Subcutaneous adipose tissue (tissue), 4 donors: ENCODE data around the gene CHN2. TPM values are rescaled to one million over a fixed set of nuclear protein-coding genes. Genes with fewer than 3 reads are reported as not detected.

Experiments
- total RNA-seq, 4 donors: library from RNA; depleted of rRNA; stranded (reverse); fragments of >200 nt; gene quantifications; one replicate each; pipeline ENCODE4 v1.1.0, GENCODE V29; 2016
- TF ChIP-seq, protein P1 (sequence below): fragments of 450-650 bp; IDR thresholded peaks from one replicate; pipeline ENCODE4 v1.5.1; 2016; ENCODE audit warnings: low read depth, mild to moderate bottlenecking, control low read depth, antibody characterized with exemption, moderate library complexity

Gene CHN2
- total RNA-seq, 4 donors from 2014 or later = 10.0 to 19.4 (median 13.8) TPM

GRCh38 chr7:29256693-29257002, 62.1 kb downstream of the CHN2 start:
- TF ChIP-seq, protein P1, sequence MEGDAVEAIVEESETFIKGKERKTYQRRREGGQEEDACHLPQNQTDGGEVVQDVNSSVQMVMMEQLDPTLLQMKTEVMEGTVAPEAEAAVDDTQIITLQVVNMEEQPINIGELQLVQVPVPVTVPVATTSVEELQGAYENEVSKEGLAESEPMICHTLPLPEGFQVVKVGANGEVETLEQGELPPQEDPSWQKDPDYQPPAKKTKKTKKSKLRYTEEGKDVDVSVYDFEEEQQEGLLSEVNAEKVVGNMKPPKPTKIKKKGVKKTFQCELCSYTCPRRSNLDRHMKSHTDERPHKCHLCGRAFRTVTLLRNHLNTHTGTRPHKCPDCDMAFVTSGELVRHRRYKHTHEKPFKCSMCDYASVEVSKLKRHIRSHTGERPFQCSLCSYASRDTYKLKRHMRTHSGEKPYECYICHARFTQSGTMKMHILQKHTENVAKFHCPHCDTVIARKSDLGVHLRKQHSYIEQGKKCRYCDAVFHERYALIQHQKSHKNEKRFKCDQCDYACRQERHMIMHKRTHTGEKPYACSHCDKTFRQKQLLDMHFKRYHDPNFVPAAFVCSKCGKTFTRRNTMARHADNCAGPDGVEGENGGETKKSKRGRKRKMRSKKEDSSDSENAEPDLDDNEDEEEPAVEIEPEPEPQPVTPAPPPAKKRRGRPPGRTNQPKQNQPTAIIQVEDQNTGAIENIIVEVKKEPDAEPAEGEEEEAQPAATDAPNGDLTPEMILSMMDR = no peak

DNA sequence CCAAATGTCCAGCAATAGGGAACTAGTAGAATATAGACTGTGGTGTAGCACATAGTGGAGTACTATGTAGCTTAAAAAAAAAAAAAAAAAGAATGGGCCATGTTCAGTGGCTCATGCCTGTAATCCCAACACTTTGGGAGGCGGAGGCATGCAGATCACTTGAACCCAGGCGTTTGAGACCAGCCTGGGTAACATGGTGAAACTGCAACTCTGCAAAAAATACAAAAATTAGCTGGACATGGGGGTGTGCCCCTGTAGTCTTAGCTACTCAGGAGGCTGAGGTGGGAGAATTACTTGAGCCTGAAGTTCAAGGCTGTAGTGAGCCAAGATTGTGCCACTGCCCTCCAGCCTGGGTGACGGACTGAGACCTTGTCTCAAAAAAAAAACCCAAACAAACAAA, 64.4 kb downstream of the CHN2 start:
- TF ChIP-seq, protein P1 = no peak

GRCh38 chr7:29262191-29262917, 67.8 kb downstream of the CHN2 start:
- TF ChIP-seq, protein P1 = no peak

- TF ChIP-seq, protein P1 = no peak
Measured at GRCh38 chr7:29265208-29265923, 70.8 kb downstream of the CHN2 start.

DNA sequence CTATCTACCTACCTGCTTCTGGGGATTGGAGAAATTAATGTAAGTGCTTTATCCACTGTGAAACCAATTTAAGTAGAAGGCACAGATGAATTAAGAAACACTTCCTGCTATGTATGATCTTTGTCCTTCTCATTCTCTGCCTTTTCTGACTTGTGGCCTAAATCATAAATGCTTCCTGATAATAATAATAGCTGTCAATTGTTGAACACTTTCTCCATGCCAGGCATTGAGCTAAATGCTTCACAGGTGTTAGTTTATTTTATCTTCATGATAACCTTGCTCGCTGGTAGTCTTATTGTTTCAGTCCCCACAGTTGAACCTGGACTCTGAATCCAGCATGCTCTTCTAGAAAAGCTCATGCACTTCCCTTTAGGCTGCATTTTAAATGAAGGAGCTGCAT, 75.4 kb downstream of the CHN2 start:
- TF ChIP-seq, protein P1 = no peak

DNA sequence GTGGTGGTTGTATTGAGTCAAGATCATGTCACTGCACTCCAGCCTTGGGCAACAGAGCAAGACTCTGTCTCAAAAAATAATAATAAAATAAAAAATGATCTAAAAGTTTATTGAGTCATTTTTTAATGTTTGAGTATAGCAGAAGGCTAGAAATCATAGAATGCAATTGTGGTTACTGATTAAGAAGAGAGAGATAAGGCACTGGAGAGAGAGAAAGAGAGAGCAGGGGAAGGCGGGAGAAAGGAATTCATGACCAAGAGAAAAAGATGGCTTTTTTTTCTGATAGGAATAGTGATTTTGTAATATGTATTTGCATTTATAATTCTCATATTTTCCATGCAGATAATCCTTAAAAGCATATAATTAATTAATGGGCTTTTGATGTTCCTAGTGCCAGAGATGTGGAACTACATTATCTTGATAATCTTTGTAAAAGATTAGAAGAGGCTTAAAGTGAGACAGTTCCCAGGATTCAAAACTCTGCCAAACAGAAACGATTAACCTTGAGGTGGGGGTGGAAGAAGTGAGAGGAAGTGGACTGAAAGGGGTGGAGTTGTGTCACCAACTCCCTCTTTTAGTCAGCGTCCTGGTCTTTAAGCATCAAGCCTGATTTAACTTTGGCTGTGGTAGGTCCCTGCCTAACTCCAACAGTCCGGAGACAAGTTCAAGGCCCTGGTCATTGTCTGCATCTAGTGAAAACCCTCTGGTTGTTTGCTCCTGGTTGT, 76.2 kb downstream of the CHN2 start:
- TF ChIP-seq, protein P1 = no peak

- TF ChIP-seq, protein P1 = no peak
Measured at GRCh38 chr7:29271319-29271658, 76.7 kb downstream of the CHN2 start.
